ENCODE data around the gene ADH7. TPM values are rescaled to one million over a fixed set of nuclear protein-coding genes. Genes with fewer than 3 reads are reported as not detected.
"Not testable (repeated sequence)": the region's sequence is repeated elsewhere in the genome, so short reads cannot be mapped to it uniquely, and the experiment has no call there.

The ADH7 gene
- total and polyA plus RNA-seq, 11 donors, result not detected

GRCh38 chr4:99417125-99417524, 18.0 kb downstream of the ADH7 start:
- Histone ChIP-seq H3K36me3 (no peaks in the 10 kb centered on the region), H3K9me3 (peaks cover 0 to 4% (median 0%) of the 10 kb centered on the region in 12 donors), H3K4me3 (no peak overlapping the region), H3K27me3 (no peaks in the 10 kb centered on the region), H3K4me1 (no peaks in the 10 kb centered on the region), H3K27ac (no peak overlapping the region)
- TF ChIP-seq POLR2A (IDR thresholded peaks at IDR 0.05) (no peak), CTCF (IDR thresholded peaks at IDR 0.05) (no peak)
- WGBS, 4 donors, result 74 to 80% (median 78%) methylated on average over 2 of the region's 2 CpGs
- DNase-seq, result no peak
- intact Hi-C loops (cut with DNase I), result no loop called here
- ATAC-seq, result no peak

- H3K36me3 ChIP-seq; DNase-seq; H3K9me3 ChIP-seq; H3K27me3 ChIP-seq; H3K27ac ChIP-seq; H3K4me3 ChIP-seq; intact Hi-C loops (cut with DNase I); H3K4me1 ChIP-seq; ATAC-seq: not testable (repeated sequence)
- peak in 2 of 12 donors; percentile 10 to 15 for TF ChIP-seq CTCF (IDR thresholded peaks at IDR 0.05)
- 51 to 60% (median 56%) methylated on average over 8 of the region's 8 CpGs for WGBS, 4 donors
Measured at GRCh38 chr4:99415762-99416161, 19.4 kb downstream of the ADH7 start.

- intact Hi-C loops (cut with DNase I); H3K27ac ChIP-seq; H3K9me3 ChIP-seq; DNase-seq; H3K36me3 ChIP-seq; ATAC-seq; H3K4me1 ChIP-seq; H3K27me3 ChIP-seq; H3K4me3 ChIP-seq: not testable (repeated sequence)
- 74 to 83% (median 79%) methylated on average over 3 of the region's 3 CpGs for WGBS, 4 donors
Measured at GRCh38 chr4:99414902-99415301, 20.2 kb downstream of the ADH7 start.

- no peaks in the 10 kb centered on the region for H3K36me3 ChIP-seq
- intact Hi-C loops (cut with DNase I), result no loop called here
- no peak overlapping the region for H3K27ac ChIP-seq
- no peak for TF ChIP-seq POLR2A (IDR thresholded peaks at IDR 0.05)
- H3K27me3 ChIP-seq, result no peaks in the 10 kb centered on the region
- H3K4me3 ChIP-seq, result no peak overlapping the region
- no peak for DNase-seq
- no peaks in the 10 kb centered on the region for H3K4me1 ChIP-seq
- ATAC-seq, result no peak
- no peaks in the 10 kb centered on the region for H3K9me3 ChIP-seq
Measured at GRCh38 chr4:99414401-99414800, 20.7 kb downstream of the ADH7 start.

GRCh38 chr4:99413140-99413539, 22.0 kb downstream of the ADH7 start:
- WGBS, 4 donors, result 71 to 76% (median 74%) methylated on average over 4 of the region's 4 CpGs
- H3K36me3 ChIP-seq, result no peaks in the 10 kb centered on the region
- ATAC-seq, result no peak
- no peak for DNase-seq
- H3K4me1 ChIP-seq, result peaks cover 0 to 2% (median 0%) of the 10 kb centered on the region in 12 donors
- no peaks in the 10 kb centered on the region for H3K27me3 ChIP-seq
- H3K27ac ChIP-seq, result no peak overlapping the region
- TF ChIP-seq CTCF (IDR thresholded peaks at IDR 0.05) (no peak), POLR2A (IDR thresholded peaks at IDR 0.05) (no peak)
- no peak overlapping the region for H3K4me3 ChIP-seq
- H3K9me3 ChIP-seq, result no peaks in the 10 kb centered on the region
- intact Hi-C loops (cut with DNase I), result no loop called here

Measured in heart left ventricle (tissue), 16 donors.